ENCODE measurements around the gene SCN1B.

GRCh38 chr19:35080613-35081170 lies 50.4 kb downstream of the SCN1B start:
- TF ChIP-seq SP1 (IDR thresholded peaks at IDR 0.05) (no peak), SUZ12 (IDR thresholded peaks at IDR 0.05) (no peak), ELF4 (IDR thresholded peaks at IDR 0.05) (no peak), FOXM1 (IDR thresholded peaks at IDR 0.05; ENCODE audit: borderline replicate concordance) (no peak), FOXK2 (IDR thresholded peaks at IDR 0.05) (no peak), NFRKB (IDR thresholded peaks at IDR 0.05) (no peak), ZNF384 (IDR thresholded peaks at IDR 0.05) (no peak), BHLHE40 (IDR thresholded peaks at IDR 0.05; ENCODE audit: borderline replicate concordance) (no peak), HDGF (IDR thresholded peaks at IDR 0.05; ENCODE audit: borderline replicate concordance) (no peak), PKNOX1 (IDR thresholded peaks at IDR 0.05) (no peak)

Data from HEK293T (cell line).